Measurements from ENCODE around the gene SGMS1.

The SGMS1 gene

GRCh38 chr10:50467209-50467608, 156.5 kb downstream of the SGMS1 start:
- no peak overlapping the region for H3K4me2 ChIP-seq (ENCODE audit: low read length)
- H3K27ac ChIP-seq (ENCODE audit: low read depth, low read length) = no peak overlapping the region
- peaks cover 38% of the 10 kb centered on the region for H3K4me1 ChIP-seq (ENCODE audit: control insufficient read depth, low read length)
- no peaks in the 10 kb centered on the region for H3F3A ChIP-seq (ENCODE audit: control insufficient read depth, insufficient read depth)
- no peaks in the 10 kb centered on the region for H3K79me2 ChIP-seq (ENCODE audit: control insufficient read depth, low read length)
- no peaks in the 10 kb centered on the region for H3K9me3 ChIP-seq (ENCODE audit: control insufficient read depth, insufficient read depth, low read length)
- TF ChIP-seq CTCF (IDR thresholded peaks at IDR 0.05; ENCODE audit: low read depth, low read length, poor library complexity, severe bottlenecking) (no peak), EZH2phosphoT487 (IDR thresholded peaks at IDR 0.05; ENCODE audit: borderline replicate concordance, low read length) (no peak)
- no peaks in the 10 kb centered on the region for H3K9me2 ChIP-seq (replicated peaks; ENCODE audit: control insufficient read depth, low read length)
- H3K36me3 ChIP-seq (ENCODE audit: control insufficient read depth, low read length) = no peaks in the 10 kb centered on the region
- H3K4me3 ChIP-seq (ENCODE audit: low read length) = no peak overlapping the region
- no peaks in the 10 kb centered on the region for H4K20me1 ChIP-seq (ENCODE audit: control insufficient read depth, insufficient read depth, low read depth, low read length)
- H3K27me3 ChIP-seq (ENCODE audit: control insufficient read depth, low read length) = no peaks in the 10 kb centered on the region

GRCh38 chr10:50464004-50464409, 159.7 kb downstream of the SGMS1 start:
- no peaks in the 10 kb centered on the region for H3K27me3 ChIP-seq (ENCODE audit: control insufficient read depth, low read length)
- H3K4me3 ChIP-seq (ENCODE audit: low read length) = no peak overlapping the region
- H3K9me2 ChIP-seq (replicated peaks; ENCODE audit: control insufficient read depth, low read length) = no peaks in the 10 kb centered on the region
- H3K36me3 ChIP-seq (ENCODE audit: control insufficient read depth, low read length) = peaks cover 6% of the 10 kb centered on the region; the same call in 1 of the 2 replicates
- no peaks in the 10 kb centered on the region for H4K20me1 ChIP-seq (ENCODE audit: control insufficient read depth, insufficient read depth, low read depth, low read length)
- H3F3A ChIP-seq (ENCODE audit: control insufficient read depth, insufficient read depth) = no peaks in the 10 kb centered on the region
- H3K9me3 ChIP-seq (ENCODE audit: control insufficient read depth, insufficient read depth, low read length) = no peaks in the 10 kb centered on the region
- no peak for TF ChIP-seq EZH2phosphoT487 (IDR thresholded peaks at IDR 0.05; ENCODE audit: borderline replicate concordance, low read length)
- no peak for TF ChIP-seq CTCF (IDR thresholded peaks at IDR 0.05; ENCODE audit: low read depth, low read length, poor library complexity, severe bottlenecking)
- H3K79me2 ChIP-seq (ENCODE audit: control insufficient read depth, low read length) = no peaks in the 10 kb centered on the region
- no peak overlapping the region for H3K27ac ChIP-seq (ENCODE audit: low read depth, low read length)
- H3K4me1 ChIP-seq (ENCODE audit: control insufficient read depth, low read length) = peaks cover 19% of the 10 kb centered on the region
- no peak overlapping the region for H3K4me2 ChIP-seq (ENCODE audit: low read length)

GRCh38 chr10:50461834-50462233, 161.9 kb downstream of the SGMS1 start:
- H3K9me2 ChIP-seq (replicated peaks; ENCODE audit: control insufficient read depth, low read length) = no peaks in the 10 kb centered on the region
- no peaks in the 10 kb centered on the region for H3K27me3 ChIP-seq (ENCODE audit: control insufficient read depth, low read length)
- no peaks in the 10 kb centered on the region for H3K79me2 ChIP-seq (ENCODE audit: control insufficient read depth, low read length)
- no peaks in the 10 kb centered on the region for H4K20me1 ChIP-seq (ENCODE audit: control insufficient read depth, insufficient read depth, low read depth, low read length)
- TF ChIP-seq EZH2phosphoT487 (IDR thresholded peaks at IDR 0.05; ENCODE audit: borderline replicate concordance, low read length) (no peak), CTCF (IDR thresholded peaks at IDR 0.05; ENCODE audit: low read depth, low read length, poor library complexity, severe bottlenecking) (no peak)
- H3K4me1 ChIP-seq (ENCODE audit: control insufficient read depth, low read length) = peaks cover 10% of the 10 kb centered on the region
- peaks cover 6% of the 10 kb centered on the region; the same call in 1 of the 2 replicates for H3K36me3 ChIP-seq (ENCODE audit: control insufficient read depth, low read length)
- H3K27ac ChIP-seq (ENCODE audit: low read depth, low read length) = no peak overlapping the region
- H3K9me3 ChIP-seq (ENCODE audit: control insufficient read depth, insufficient read depth, low read length) = no peaks in the 10 kb centered on the region
- H3K4me3 ChIP-seq (ENCODE audit: low read length) = no peak overlapping the region
- no peaks in the 10 kb centered on the region for H3F3A ChIP-seq (ENCODE audit: control insufficient read depth, insufficient read depth)
- no peak overlapping the region for H3K4me2 ChIP-seq (ENCODE audit: low read length)

All from DOHH2 (cell line).